GM13976 (cell line): Measurements from ENCODE around the gene SCD5.

ENCODE experiments used
- DNase-seq: peaks from one replicate; pipeline ENCODE4 v3.0.0; 2012; ENCODE audit warnings: low spot score
- CTCF ChIP-seq: IDR thresholded peaks from 2 replicates; pipeline ENCODE4 v1.5.1; 2012; ENCODE audit warnings: borderline replicate concordance, mild to moderate bottlenecking; ENCODE audit not compliant: insufficient read depth; ENCODE audit errors: extremely low read depth, missing control alignments, control extremely low read depth
- in situ Hi-C: fragments of 300-500 bp; cut with MboI; formaldehyde crosslinking; loops from one replicate; pipeline ENCODE4 v1.12.0; 2022; ENCODE audit warnings: low sequenced_read_pairs, mixed read lengths, inconsistent platforms; ENCODE audit not compliant: unreplicated experiment

Gene SCD5

GRCh38 chr4:82610041-82610440 lies 188.6 kb downstream of the SCD5 start:
- DNase-seq = no peak
- in situ Hi-C loops = no loop called here
- no peak for TF ChIP-seq CTCF

- no peak for DNase-seq
- in situ Hi-C loops = no loop called here
- no peak for TF ChIP-seq CTCF
Observed at GRCh38 chr4:82606622-82607021, 192.0 kb downstream of the SCD5 start.

DNA sequence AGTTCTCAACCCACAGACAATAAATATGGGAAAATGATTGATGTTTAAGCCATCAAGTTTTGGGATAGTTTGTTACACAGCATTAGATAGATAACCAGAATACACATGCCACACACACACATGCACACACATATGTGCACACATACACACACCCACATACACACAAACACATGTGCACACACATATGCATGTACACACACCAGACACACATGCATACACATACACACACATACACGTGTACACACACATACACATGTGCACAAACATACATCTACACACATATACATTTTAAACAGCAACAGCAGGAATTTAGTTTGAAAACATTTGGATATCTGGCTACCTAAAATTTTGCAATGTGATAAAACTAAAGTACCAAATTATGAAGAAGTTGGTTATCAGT lies 194.1 kb downstream of the SCD5 start:
- no peak for DNase-seq
- no peak for TF ChIP-seq CTCF
- in situ Hi-C loops = no loop called here

DNA sequence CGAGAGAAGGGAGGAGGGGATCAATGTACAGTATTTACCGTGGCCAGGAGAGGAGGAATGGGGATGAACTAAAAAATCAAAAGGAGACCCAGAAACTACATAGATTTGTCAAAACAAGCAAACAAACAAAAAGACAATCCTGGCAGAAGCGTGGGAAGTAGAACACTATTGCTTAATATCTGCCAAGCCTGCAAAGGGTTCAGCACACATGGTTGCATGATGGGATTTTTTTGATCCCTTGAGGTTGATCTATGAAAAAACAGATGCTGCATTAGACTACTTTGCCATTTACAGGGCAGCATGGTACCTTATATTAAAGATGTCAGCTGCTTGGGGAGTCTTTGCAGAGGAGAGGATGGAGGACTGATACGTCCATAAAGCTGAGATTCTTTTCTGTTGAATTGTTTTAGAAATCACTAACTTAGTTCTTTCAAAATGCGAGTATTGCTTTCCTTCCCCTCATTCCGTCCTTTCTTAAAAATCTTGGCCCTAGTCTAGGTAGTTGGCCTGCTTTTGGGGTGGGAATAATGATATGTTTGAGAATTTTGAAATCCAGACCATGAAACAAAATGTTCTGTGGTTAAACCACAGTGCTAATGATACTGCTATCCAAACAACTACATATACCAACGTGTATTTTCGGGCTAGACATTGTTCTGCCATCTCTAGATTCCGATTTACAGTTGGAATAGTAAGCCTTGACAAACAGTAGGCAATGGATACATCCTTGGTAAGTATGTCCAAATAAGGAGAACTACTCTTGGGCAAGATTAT lies 197.2 kb downstream of the SCD5 start:
- no peak for TF ChIP-seq CTCF
- DNase-seq = no peak
- in situ Hi-C loops = no loop called here

GRCh38 chr4:82599336-82599735 lies 199.3 kb downstream of the SCD5 start:
- no peak for DNase-seq
- no peak for TF ChIP-seq CTCF
- in situ Hi-C loops = no loop called here

DNA sequence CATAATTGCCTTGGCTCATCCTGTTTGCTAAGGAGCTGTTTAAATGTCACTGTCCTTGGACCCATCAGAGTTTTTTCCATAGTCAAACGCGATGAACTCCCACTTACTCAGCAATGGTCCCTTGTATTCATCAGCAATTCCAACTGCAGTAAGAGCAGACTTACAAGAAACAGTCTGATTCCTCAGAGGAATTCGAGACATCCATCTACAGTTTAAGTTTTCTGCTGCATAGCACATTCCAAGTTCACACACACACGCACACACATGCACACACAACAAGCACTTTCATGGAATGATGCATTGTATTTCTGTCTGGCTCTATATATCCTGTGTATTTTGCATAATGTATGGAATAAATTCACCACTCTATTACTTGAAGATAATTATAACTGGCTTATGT lies 204.1 kb downstream of the SCD5 start:
- DNase-seq = no peak
- no peak for TF ChIP-seq CTCF
- in situ Hi-C loops = no loop called here
